ENCODE results near the gene MARCHF10. TPM values are rescaled to one million over a fixed set of nuclear protein-coding genes. Genes with fewer than 3 reads are reported as not detected.

MARCHF10 gene
- total and polyA plus RNA-seq, 2 of the 4 experiments (the other 2 are of a cell fraction) = 0.18 to 0.74 TPM

DNA sequence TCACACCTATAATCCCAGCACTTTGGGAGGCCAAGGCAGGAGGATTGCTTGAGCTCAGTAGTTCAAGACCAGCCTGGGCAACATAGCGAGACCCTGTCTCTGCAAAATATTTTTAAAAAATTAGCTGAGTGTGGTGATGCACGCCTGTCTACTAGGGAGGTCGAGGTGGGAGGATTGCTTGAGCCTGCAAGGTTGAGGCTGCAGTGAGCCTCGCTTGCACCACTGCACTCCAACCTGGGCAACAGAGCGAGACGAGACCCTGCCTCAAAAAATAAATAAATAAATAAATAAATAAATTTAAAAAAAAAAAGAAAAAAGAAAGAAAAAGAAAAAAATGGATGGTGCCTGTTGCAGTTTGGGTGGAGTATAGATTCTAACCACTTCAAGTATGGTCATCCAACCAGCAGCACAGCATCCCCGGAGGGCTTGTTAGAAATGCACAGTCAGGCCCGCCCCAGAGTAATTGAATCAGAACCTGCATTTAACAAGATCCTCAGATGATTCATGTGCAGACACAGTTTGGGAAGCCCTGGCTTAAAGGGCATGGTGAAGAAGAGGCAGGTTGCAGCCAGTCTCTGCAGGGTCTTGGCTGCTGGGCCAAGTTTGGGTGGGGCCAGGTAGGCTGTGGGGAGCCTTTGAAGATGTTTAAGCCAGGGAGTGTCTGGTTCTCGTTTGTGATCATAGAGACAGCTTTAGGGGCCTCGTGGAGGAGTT, 139.9 kb downstream of the MARCHF10 start:
- in situ Hi-C loops (cut with MboI; ENCODE audit: low sequenced_read_pairs) = no loop called here

More for the DNA sequence above, 139.9 kb downstream of the MARCHF10 start:
- Histone ChIP-seq H3K4me1 (ENCODE audit: control insufficient read depth, insufficient read depth, low read length) (no peaks in the 10 kb centered on the region), H2AK5ac (ENCODE audit: low read depth, low read length) (no peak overlapping the region), H2BK5ac (ENCODE audit: low read depth, low read length, poor library complexity, severe bottlenecking) (no peak overlapping the region), H3K4ac (ENCODE audit: low read depth, low read length) (no peak overlapping the region), H2AFZ (replicated peaks; ENCODE audit: low read length, poor library complexity) (no peak overlapping the region), H3K27me3 (ENCODE audit: control insufficient read depth, insufficient read depth, low read length) (no peaks in the 10 kb centered on the region), H3K9ac (ENCODE audit: low read depth, low read length) (no peak overlapping the region), H3K9me1 (ENCODE audit: insufficient read depth, low read length) (peaks cover 11% of the 10 kb centered on the region), H3K36me3 (ENCODE audit: control insufficient read depth, insufficient read depth, low read length) (peaks cover 73% of the 10 kb centered on the region), H3K4me3 (ENCODE audit: insufficient read depth, low read depth, low read length) (no peak overlapping the region), H2AK9ac (replicated peaks; ENCODE audit: low read depth, low read length, poor library complexity) (no peak overlapping the region), H2BK120ac (ENCODE audit: low read depth, low read length) (no peak overlapping the region), H2BK20ac (ENCODE audit: low read depth, low read length) (no peak overlapping the region), H3K9me3 (ENCODE audit: control insufficient read depth, insufficient read depth, low read length) (no peaks in the 10 kb centered on the region), H4K91ac (ENCODE audit: insufficient read depth, low read depth, low read length) (no peak overlapping the region), H4K8ac (ENCODE audit: low read depth in 2 of 2, low read length in 2 of 2) (no peak overlapping the region), H3K79me1 (ENCODE audit: low read depth in 1 of 2, low read length in 2 of 2) (peaks cover 25 to 72% of the 10 kb centered on the region in 2 experiments), H3K4me2 (ENCODE audit: low read depth, low read length) (no peak overlapping the region), H3K27ac (ENCODE audit: insufficient read depth, low read length) (no peak overlapping the region), H4K5ac (ENCODE audit: low read depth, low read length) (no peak overlapping the region), H3K18ac (ENCODE audit: low read depth, low read length) (no peak overlapping the region), H3K56ac (ENCODE audit: extremely low read depth, insufficient read depth, low read length) (no peak overlapping the region), H2BK15ac (ENCODE audit: low read depth, low read length) (no peak overlapping the region), H3K14ac (replicated peaks; ENCODE audit: low read depth, low read length) (no peak overlapping the region), H3K23ac (ENCODE audit: low read depth, low read length) (no peak overlapping the region), H4K20me1 (ENCODE audit: insufficient read depth, low read length) (peaks cover 19% of the 10 kb centered on the region)
- ATAC-seq (ENCODE audit: low read depth) (no peak), DNase-seq (no peak)
- intact Hi-C loops (cut with micrococcal nuclease) (no loop called here), dilution Hi-C loops (cut with HindIII; ENCODE audit: low sequenced_read_pairs, unreplicated experiment) (no loop called here)
- WGBS, 2 experiments (ENCODE audit: extremely low coverage in 2 of 2, insufficient read length in 1 of 2) = no CpG with 5 or more reads among the region's 10 CpGs
- POLR2A ChIA-PET (ENCODE audit: unreplicated experiment) = no interaction called here
- TF ChIP-seq, protein P1, sequence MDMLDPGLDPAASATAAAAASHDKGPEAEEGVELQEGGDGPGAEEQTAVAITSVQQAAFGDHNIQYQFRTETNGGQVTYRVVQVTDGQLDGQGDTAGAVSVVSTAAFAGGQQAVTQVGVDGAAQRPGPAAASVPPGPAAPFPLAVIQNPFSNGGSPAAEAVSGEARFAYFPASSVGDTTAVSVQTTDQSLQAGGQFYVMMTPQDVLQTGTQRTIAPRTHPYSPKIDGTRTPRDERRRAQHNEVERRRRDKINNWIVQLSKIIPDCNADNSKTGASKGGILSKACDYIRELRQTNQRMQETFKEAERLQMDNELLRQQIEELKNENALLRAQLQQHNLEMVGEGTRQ (IDR thresholded peaks at IDR 0.05; ENCODE audit: low read depth, low read length) = no peak
- TF ChIP-seq SMC3 (IDR thresholded peaks at IDR 0.05; ENCODE audit: low read depth, low read length) (no peak), RAD21 (IDR thresholded peaks at IDR 0.05; ENCODE audit: low read length) (no peak), MXI1 (IDR thresholded peaks at IDR 0.05; ENCODE audit: borderline replicate concordance, low read depth, low read length) (no peak), RCOR1 (IDR thresholded peaks at IDR 0.05; ENCODE audit: insufficient replicate concordance, low read length) (no peak), MAFK (IDR thresholded peaks at IDR 0.05; ENCODE audit: low read depth, low read length) (no peak), CEBPB (IDR thresholded peaks at IDR 0.05; ENCODE audit: low read depth, low read length) (no peak), POLR2A (IDR thresholded peaks at IDR 0.05; ENCODE audit: low read depth, low read length) (no peak), MAZ (IDR thresholded peaks at IDR 0.05; ENCODE audit: borderline replicate concordance, low read depth, low read length) (no peak)
- TF ChIP-seq, protein P2, sequence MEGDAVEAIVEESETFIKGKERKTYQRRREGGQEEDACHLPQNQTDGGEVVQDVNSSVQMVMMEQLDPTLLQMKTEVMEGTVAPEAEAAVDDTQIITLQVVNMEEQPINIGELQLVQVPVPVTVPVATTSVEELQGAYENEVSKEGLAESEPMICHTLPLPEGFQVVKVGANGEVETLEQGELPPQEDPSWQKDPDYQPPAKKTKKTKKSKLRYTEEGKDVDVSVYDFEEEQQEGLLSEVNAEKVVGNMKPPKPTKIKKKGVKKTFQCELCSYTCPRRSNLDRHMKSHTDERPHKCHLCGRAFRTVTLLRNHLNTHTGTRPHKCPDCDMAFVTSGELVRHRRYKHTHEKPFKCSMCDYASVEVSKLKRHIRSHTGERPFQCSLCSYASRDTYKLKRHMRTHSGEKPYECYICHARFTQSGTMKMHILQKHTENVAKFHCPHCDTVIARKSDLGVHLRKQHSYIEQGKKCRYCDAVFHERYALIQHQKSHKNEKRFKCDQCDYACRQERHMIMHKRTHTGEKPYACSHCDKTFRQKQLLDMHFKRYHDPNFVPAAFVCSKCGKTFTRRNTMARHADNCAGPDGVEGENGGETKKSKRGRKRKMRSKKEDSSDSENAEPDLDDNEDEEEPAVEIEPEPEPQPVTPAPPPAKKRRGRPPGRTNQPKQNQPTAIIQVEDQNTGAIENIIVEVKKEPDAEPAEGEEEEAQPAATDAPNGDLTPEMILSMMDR (conservative IDR thresholded peaks at IDR 0.05; ENCODE audit: low read depth, low read length) = no peak
- no TSS peak for BruUV-seq (replicated peaks)
- CTCF ChIA-PET = no interaction called here

Measured in IMR-90 (cell line).